Measurements from ENCODE around the gene DIPK1C.

The DIPK1C gene

GRCh38 chr18:74396171-74397169 is 60.6 kb downstream of the DIPK1C start:
- TF ChIP-seq, protein P1, sequence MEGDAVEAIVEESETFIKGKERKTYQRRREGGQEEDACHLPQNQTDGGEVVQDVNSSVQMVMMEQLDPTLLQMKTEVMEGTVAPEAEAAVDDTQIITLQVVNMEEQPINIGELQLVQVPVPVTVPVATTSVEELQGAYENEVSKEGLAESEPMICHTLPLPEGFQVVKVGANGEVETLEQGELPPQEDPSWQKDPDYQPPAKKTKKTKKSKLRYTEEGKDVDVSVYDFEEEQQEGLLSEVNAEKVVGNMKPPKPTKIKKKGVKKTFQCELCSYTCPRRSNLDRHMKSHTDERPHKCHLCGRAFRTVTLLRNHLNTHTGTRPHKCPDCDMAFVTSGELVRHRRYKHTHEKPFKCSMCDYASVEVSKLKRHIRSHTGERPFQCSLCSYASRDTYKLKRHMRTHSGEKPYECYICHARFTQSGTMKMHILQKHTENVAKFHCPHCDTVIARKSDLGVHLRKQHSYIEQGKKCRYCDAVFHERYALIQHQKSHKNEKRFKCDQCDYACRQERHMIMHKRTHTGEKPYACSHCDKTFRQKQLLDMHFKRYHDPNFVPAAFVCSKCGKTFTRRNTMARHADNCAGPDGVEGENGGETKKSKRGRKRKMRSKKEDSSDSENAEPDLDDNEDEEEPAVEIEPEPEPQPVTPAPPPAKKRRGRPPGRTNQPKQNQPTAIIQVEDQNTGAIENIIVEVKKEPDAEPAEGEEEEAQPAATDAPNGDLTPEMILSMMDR (conservative IDR thresholded peaks at IDR 0.05) = no peak
- H3K27ac ChIP-seq = no peak overlapping the region

DNA sequence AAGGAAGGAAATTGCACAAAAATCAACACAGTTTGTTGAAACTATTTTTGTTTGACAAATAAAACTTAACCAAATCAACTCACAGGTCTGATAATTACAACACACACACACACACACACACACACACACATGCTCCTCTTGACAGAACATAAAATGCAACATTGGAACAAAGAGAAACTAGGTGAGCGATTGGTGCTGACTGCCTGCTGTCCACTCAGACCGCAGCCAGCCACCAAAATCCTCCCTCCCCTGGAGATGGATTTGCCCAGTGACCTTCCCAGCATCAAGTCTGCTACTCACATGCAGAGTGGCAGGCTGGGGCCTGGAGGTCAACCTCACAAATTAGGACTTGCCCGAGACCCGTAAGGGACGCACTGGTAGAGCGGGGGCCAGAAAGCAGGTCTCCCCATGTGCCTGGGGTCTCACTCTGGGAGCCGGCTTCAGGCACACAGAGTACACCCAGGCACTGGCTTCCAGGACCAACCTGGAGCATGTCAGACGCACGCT is 61.4 kb downstream of the DIPK1C start:
- H3K27ac ChIP-seq = no peak overlapping the region
- TF ChIP-seq, protein P1 (conservative IDR thresholded peaks at IDR 0.05) = no peak

DNA sequence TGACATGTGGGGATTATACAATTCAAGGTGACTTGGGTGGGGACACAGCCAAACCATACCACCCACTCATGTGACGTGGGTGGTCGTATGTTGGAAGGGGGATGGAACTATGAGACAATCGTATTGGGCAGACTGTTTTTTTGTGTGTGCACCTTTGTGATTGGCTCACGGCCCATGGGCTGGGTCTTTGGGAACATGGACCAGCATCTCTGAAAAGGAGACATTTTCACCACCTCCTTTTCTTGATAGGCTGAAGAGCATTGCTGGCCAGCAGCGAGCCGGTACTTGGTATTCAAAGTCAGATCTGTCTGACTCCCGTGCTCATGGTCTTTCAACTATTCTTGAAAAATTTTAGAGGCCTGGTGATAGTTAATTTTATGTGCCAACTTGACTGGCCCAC is 62.1 kb downstream of the DIPK1C start:
- TF ChIP-seq, protein P1 (conservative IDR thresholded peaks at IDR 0.05) = no peak
- H3K27ac ChIP-seq = no peak overlapping the region

DNA sequence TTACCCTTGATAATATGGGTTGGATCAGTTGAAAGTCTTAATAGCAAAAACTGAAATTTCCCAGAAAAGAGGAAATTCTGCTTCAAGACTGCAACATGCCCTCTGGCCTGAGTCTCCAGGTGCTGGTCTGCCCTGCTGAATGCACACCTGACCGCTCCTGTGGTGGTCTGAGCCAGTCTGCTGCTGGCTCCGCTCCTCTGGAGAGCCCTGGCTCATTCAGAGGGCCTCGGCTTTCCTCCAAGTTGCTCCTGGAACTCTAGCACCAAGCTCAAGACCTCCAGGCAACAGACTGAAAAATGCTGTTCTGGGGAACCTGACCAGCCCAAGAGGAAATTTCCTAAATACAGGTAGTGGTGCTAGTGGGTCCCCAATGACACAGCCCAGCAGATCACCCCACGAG is 64.8 kb downstream of the DIPK1C start:
- no peak overlapping the region for H3K27ac ChIP-seq
- TF ChIP-seq, protein P1 (conservative IDR thresholded peaks at IDR 0.05) = no peak

DNA sequence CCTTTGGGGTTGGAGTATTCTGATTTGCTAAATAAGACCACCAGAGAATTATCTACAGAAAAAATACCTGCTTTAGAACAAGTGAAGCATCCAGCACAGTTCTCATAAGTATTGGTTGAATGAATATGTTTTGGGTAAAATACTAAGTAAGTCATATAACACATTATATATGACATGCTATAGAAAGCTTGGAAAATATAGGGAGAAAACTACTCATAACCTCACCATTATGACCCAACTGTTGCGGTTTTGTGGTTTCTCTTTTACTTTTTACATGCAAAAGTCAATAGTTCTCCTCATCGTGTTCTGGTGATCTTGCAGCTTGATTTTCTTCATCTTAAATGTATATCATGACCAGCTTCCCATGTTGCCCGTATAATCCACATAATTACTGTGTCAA is 66.2 kb downstream of the DIPK1C start:
- H3K27ac ChIP-seq = no peak overlapping the region
- TF ChIP-seq, protein P1 (conservative IDR thresholded peaks at IDR 0.05) = no peak

DNA sequence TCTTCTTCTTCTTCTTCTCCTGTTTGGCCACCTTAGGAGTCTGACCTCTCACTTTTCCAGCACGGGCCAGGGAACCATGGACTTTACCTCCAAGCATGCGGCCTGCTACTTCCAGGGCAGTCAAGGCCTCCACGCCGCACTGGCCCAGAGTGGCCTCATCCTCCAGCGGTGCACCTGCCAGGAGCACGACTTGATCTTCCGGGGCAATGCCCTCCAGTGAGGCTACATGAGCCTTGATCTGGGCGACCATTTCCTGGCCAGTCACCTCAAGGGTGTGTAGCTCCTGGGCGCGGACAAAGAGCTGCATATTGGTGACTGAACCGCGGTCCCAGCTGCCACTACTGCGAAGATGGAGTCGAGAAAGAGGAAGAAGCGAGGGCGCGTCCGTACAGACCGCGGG is 67.1 kb downstream of the DIPK1C start:
- H3K27ac ChIP-seq = no peak overlapping the region
- TF ChIP-seq, protein P1 (conservative IDR thresholded peaks at IDR 0.05) = no peak

DNA sequence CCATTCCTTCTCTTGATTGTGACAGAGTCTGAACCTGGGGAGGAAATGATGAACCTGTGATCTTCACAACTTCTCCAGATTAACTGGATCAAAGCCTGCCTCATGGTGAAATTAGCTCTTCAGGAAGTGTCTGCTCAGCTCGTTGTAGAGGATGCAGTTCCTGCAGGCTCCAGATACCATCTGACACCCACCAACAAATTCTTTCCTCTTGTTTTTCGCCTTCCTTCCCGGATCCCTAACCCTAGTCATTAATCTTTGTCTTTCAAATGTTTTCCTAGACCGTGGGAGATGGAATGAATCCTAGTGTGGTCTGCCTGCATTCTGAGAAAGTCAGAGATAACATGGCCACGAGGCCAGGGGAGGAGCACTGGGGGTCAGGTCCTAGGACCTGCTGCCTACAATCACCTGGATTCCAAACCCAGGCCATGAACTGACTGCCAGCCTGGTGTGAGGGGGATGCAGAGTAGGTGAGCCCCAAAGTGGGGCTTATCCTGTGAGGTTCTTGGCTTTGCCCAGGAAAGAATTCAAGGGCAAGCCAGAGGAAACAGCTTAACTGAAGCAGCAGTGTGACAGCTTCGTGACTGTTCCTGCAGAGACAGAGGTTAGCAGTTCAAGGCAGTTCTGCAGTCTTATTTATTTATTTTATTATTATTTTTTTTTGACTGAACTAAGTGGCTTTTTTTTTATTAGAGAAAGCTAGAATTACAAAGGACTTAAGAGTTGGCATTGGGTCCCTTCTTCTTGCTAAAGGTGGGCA is 67.8 kb downstream of the DIPK1C start:
- TF ChIP-seq, protein P1 (conservative IDR thresholded peaks at IDR 0.05) = no peak
- no peak overlapping the region for H3K27ac ChIP-seq

All from VCaP (cell line).